ENCODE measurements around the gene PLIN5. TPM values are rescaled to one million over a fixed set of nuclear protein-coding genes. Genes with fewer than 3 reads are reported as not detected.

The PLIN5 gene
- polyA plus RNA-seq, 3 donors, result 0.28 to 3.0 (median 0.58) TPM

DNA sequence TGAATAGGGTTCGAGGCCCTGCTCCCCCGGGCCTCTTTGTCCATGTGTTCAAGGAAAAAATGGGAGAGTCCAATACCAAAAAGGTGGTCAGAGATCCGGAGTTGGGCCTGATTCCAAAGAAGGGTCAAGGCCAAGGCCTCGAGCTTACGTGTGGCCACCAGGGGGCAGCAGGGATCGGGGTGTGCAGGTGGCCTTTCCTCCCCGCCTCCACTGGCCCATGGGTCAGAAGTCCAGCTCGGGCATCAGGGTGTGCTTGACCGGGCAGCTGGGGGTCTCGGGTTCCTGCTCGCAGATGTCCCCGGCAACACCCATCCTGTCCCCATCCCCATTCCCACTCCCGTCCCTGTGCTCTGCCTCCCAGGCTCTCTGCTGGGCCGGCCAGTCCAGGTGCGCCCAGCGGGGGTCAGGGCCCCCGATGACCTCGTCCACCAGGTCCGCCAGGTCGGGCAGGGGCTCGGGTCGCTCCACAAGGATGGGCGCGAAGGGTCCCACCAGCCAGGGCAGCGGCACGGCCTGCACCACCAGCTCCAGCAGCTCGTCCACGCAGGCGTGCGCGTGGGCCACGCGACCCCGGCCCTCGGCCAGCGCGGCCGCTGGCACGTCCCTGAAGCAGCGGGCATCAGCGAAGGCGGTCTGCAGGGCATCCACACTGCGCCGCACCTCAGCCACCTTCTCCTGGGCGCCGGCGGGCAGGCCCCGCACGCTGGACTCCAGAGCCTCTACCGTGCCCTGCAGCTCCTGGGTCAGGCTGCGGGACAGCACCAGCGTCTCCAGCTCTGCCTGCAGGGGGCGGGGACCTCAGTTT lies 11.5 kb downstream of the PLIN5 start:
- no peak overlapping the region for H3K27ac Mint-ChIP-seq
- peaks cover 0 to 2% (median 0%) of the 10 kb centered on the region in 7 donors for H3K9me3 Mint-ChIP-seq

DNA sequence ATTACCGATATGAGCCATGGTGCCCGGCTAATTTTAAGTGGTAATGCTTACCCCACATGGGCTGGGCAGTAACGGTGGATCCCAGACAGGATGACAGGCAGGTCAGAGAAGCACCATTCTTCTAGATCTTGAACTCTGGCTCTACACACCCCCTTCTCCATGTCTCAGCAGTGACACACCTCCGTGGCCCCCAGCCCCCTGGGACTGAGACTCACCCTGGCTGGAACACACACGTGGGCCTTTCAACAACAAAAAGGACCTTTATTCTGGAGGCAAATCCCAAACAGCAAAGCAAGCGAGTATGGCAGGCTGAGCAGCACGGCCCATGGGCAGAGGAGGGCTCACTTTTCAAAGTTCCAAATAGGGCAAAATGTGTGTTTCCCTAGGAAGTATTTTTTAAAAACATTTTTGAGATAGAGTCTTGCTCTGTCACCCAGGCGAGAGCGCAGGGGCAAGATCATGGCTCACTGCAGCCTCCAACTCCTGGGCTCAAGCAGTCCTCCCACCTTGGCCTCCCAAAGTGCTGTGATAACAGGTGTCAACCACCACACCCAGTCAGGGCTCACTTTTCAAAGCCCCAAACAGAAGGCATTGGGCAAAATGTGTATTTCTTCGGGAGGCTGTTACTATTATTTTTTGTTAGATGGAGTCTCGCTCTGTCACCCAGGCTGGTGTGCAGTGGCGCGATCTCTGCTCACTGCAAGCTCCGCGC lies 12.6 kb downstream of the PLIN5 start:
- Histone ChIP-seq H3K4me3 (replicated peaks in 1 of 3; ENCODE audit: low read depth in 2 of 3, low read length in 3 of 3) (no peak overlapping the region), H3K4me2 (replicated peaks; ENCODE audit: extremely low read depth, low read length, poor library complexity, severe bottlenecking) (no peak overlapping the region), H3K27me3 (ENCODE audit: control insufficient read depth in 2 of 2, insufficient read depth in 2 of 2, low read length in 2 of 2) (no peaks in the 10 kb centered on the region), H3K9me3 (replicated peaks in 1 of 2; ENCODE audit: control insufficient read depth in 1 of 2, insufficient read depth in 1 of 2, low read length in 2 of 2) (no peaks in the 10 kb centered on the region), H4K20me1 (ENCODE audit: insufficient read depth, low read length) (no peaks in the 10 kb centered on the region), H3K9ac (ENCODE audit: insufficient read depth, low read length, poor library complexity, severe bottlenecking) (no peak overlapping the region), H3K36me3 (replicated peaks in 1 of 2; ENCODE audit: control insufficient read depth in 1 of 2, insufficient read depth in 2 of 2, low read length in 2 of 2) (no peaks in the 10 kb centered on the region), H2AFZ (ENCODE audit: insufficient read depth, low read depth, low read length, poor library complexity, severe bottlenecking) (no peak overlapping the region), H3K79me2 (ENCODE audit: insufficient read depth, low read length) (no peaks in the 10 kb centered on the region), H3K4me1 (ENCODE audit: control insufficient read depth in 1 of 2, insufficient read depth in 2 of 2, low read length in 2 of 2) (peaks cover 0 to 4% of the 10 kb centered on the region in 2 donors), H3K27ac (ENCODE audit: low read depth in 1 of 2, low read length in 2 of 2) (no peak overlapping the region)
- peak overlapping the region in 1 of 7 donors; percentile 43 for H3K27ac Mint-ChIP-seq
- H3K4me1 Mint-ChIP-seq, result peaks cover 2% of the 10 kb centered on the region
- no peak for DNase-seq
- no peak overlapping the region for H3K4me3 Mint-ChIP-seq
- peaks cover 0 to 2% (median 0%) of the 10 kb centered on the region in 7 donors for H3K9me3 Mint-ChIP-seq
- WGBS (ENCODE audit: insufficient coverage), result 91% methylated on average over 13 of the region's 15 CpGs
- no peaks in the 10 kb centered on the region for H3K36me3 Mint-ChIP-seq
- intact Hi-C loops (cut with micrococcal nuclease), result loop anchor here in 1 of 2 donors (10.0 kb wide), 1 partner anchor 258 kb away; no protein-coding TSS in a partner anchor
- H3K27me3 Mint-ChIP-seq (ENCODE audit: low read depth in 3 of 3), result peaks cover 0 to 4% (median 3%) of the 10 kb centered on the region in 3 donors
- TF ChIP-seq, protein P1, sequence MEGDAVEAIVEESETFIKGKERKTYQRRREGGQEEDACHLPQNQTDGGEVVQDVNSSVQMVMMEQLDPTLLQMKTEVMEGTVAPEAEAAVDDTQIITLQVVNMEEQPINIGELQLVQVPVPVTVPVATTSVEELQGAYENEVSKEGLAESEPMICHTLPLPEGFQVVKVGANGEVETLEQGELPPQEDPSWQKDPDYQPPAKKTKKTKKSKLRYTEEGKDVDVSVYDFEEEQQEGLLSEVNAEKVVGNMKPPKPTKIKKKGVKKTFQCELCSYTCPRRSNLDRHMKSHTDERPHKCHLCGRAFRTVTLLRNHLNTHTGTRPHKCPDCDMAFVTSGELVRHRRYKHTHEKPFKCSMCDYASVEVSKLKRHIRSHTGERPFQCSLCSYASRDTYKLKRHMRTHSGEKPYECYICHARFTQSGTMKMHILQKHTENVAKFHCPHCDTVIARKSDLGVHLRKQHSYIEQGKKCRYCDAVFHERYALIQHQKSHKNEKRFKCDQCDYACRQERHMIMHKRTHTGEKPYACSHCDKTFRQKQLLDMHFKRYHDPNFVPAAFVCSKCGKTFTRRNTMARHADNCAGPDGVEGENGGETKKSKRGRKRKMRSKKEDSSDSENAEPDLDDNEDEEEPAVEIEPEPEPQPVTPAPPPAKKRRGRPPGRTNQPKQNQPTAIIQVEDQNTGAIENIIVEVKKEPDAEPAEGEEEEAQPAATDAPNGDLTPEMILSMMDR (IDR thresholded peaks at IDR 0.05), result no peak

More for the DNA sequence above, 11.5 kb downstream of the PLIN5 start:
- Histone ChIP-seq H3K27ac (ENCODE audit: low read depth in 1 of 2, low read length in 2 of 2) (no peak overlapping the region), H2AFZ (ENCODE audit: insufficient read depth, low read depth, low read length, poor library complexity, severe bottlenecking) (no peak overlapping the region), H3K79me2 (ENCODE audit: insufficient read depth, low read length) (no peaks in the 10 kb centered on the region), H3K4me2 (replicated peaks; ENCODE audit: extremely low read depth, low read length, poor library complexity, severe bottlenecking) (no peak overlapping the region), H3K27me3 (ENCODE audit: control insufficient read depth in 2 of 2, insufficient read depth in 2 of 2, low read length in 2 of 2) (no peaks in the 10 kb centered on the region), H3K9ac (ENCODE audit: insufficient read depth, low read length, poor library complexity, severe bottlenecking) (no peak overlapping the region), H3K36me3 (replicated peaks in 1 of 2; ENCODE audit: control insufficient read depth in 1 of 2, insufficient read depth in 2 of 2, low read length in 2 of 2) (no peaks in the 10 kb centered on the region), H3K9me3 (replicated peaks in 1 of 2; ENCODE audit: control insufficient read depth in 1 of 2, insufficient read depth in 1 of 2, low read length in 2 of 2) (no peaks in the 10 kb centered on the region), H3K4me3 (replicated peaks in 1 of 3; ENCODE audit: low read depth in 2 of 3, low read length in 3 of 3) (no peak overlapping the region), H4K20me1 (ENCODE audit: insufficient read depth, low read length) (no peaks in the 10 kb centered on the region), H3K4me1 (ENCODE audit: control insufficient read depth in 1 of 2, insufficient read depth in 2 of 2, low read length in 2 of 2) (peaks cover 0 to 4% of the 10 kb centered on the region in 2 donors)
- TF ChIP-seq, protein P1 (IDR thresholded peaks at IDR 0.05), result peak; percentile 96
- intact Hi-C loops (cut with micrococcal nuclease), result loop anchor here in 1 of 2 donors (10.0 kb wide), 1 partner anchor 259 kb away; no protein-coding TSS in a partner anchor
- Mint-ChIP-seq H3K4me3 (no peak overlapping the region), H3K4me1 (peaks cover 2% of the 10 kb centered on the region), H3K36me3 (no peaks in the 10 kb centered on the region), H3K27me3 (ENCODE audit: low read depth in 3 of 3) (peaks cover 0 to 5% (median 4%) of the 10 kb centered on the region in 3 donors)
- peak; percentile 57 to 70 (median 58) for DNase-seq
- WGBS (ENCODE audit: insufficient coverage), result 83% methylated on average over 53 of the region's 53 CpGs

Data from CD14-positive monocyte (primary cell).